Measurements from ENCODE around the gene KLHL40. TPM values are rescaled to one million over a fixed set of nuclear protein-coding genes. Genes with fewer than 3 reads are reported as not detected.

The KLHL40 gene
- total and polyA plus RNA-seq, 10 of the 15 experiments (the other 5 are each of a cell fraction or from before 2014, with no cell fraction given), result not detected

- H3K79me2 ChIP-seq (ENCODE audit: control insufficient read depth, insufficient read depth, low read length), result no peaks in the 10 kb centered on the region
- BruUV-seq (replicated peaks), result no TSS peak
- no peaks in the 10 kb centered on the region for H3K4me1 ChIP-seq (ENCODE audit: control insufficient read depth, insufficient read depth, low read length)
- H3K9me3 ChIP-seq (replicated peaks; ENCODE audit: control insufficient read depth, insufficient read depth, low read length), result no peaks in the 10 kb centered on the region
- FAIRE-seq, result no peak
- RAD21 ChIA-PET (ENCODE audit: unreplicated experiment), result no interaction called here
- in situ Hi-C loops (cut with MboI), result no loop called here
- intact Hi-C loops (cut with micrococcal nuclease; ENCODE audit: unreplicated experiment), result no loop called here
- H3K4me2 ChIP-seq (ENCODE audit: control insufficient read depth, insufficient read depth), result no peak overlapping the region
- SMC1A ChIA-PET (ENCODE audit: uncharacterized antibody, unreplicated experiment), result no interaction called here
- CTCF ChIA-PET, result no interaction called here
- no peaks in the 10 kb centered on the region for H3K36me3 ChIP-seq (ENCODE audit: control insufficient read depth in 2 of 2, insufficient read depth in 2 of 2, low read length in 1 of 2)
- H3K27me3 ChIP-seq (replicated peaks in 1 of 2; ENCODE audit: control insufficient read depth in 2 of 2, insufficient read depth in 2 of 2, low read length in 1 of 2), result no peaks in the 10 kb centered on the region
- no peak overlapping the region for H3K9ac ChIP-seq (ENCODE audit: control insufficient read depth, insufficient read depth, low read length)
- H3K27ac ChIP-seq (ENCODE audit: control insufficient read depth, insufficient read depth), result no peak overlapping the region
- DNase-seq (ENCODE audit: low read depth, low spot score), result no peak
- H4K20me1 ChIP-seq (ENCODE audit: control insufficient read depth, insufficient read depth), result no peaks in the 10 kb centered on the region
- H3K4me3 ChIP-seq, result no peak overlapping the region
- ATAC-seq, result no peak
- POLR2A ChIA-PET, result no interaction called here
- WGBS (ENCODE audit: insufficient coverage, insufficient replicate concordance, low lambda C conversion rate, missing lambda C conversion rate), result 19% methylated on average over 10 of the region's 10 CpGs
- TF ChIP-seq RB1 (IDR thresholded peaks at IDR 0.05; ENCODE audit: borderline replicate concordance), result no peak
- no peak for TF ChIP-seq SREBF2 (IDR thresholded peaks at IDR 0.05; ENCODE audit: low read length)
- TF ChIP-seq EGR1 (IDR thresholded peaks at IDR 0.05; ENCODE audit: borderline replicate concordance in 1 of 2, low read depth in 2 of 2, low read length in 2 of 2), result no peak
- TF ChIP-seq HDAC6 (IDR thresholded peaks at IDR 0.05; ENCODE audit: unreplicated experiment), result no peak
- no peak for TF ChIP-seq ATF3 (IDR thresholded peaks at IDR 0.05; ENCODE audit: borderline replicate concordance, extremely low read depth, low read depth, low read length)
- TF ChIP-seq ZNF217 (IDR thresholded peaks at IDR 0.05), result no peak
- TF ChIP-seq CEBPB (IDR thresholded peaks at IDR 0.05; ENCODE audit: borderline replicate concordance in 1 of 2, low read depth in 2 of 2, low read length in 2 of 2), result no peak
- TF ChIP-seq PKNOX1 (IDR thresholded peaks at IDR 0.05), result no peak
- TF ChIP-seq REST (IDR thresholded peaks at IDR 0.05; ENCODE audit: low read depth, low read length), result no peak
- TF ChIP-seq MYB (IDR thresholded peaks at IDR 0.05; ENCODE audit: borderline replicate concordance, low read depth, low read length), result no peak
- no peak for TF ChIP-seq BRCA1 (IDR thresholded peaks at IDR 0.05; ENCODE audit: low read depth, low read length)
- no peak for TF ChIP-seq ATF2 (IDR thresholded peaks at IDR 0.05; ENCODE audit: low read length)
- no peak for TF ChIP-seq HCFC1 (IDR thresholded peaks at IDR 0.05; ENCODE audit: low read length)
- no peak for TF ChIP-seq RBBP5 (conservative IDR thresholded peaks at IDR 0.05)
- no peak for TF ChIP-seq ZBED1 (IDR thresholded peaks at IDR 0.05; ENCODE audit: borderline replicate concordance)
- H2AFZ ChIP-seq (ENCODE audit: control insufficient read depth, low read depth, low read length), result no peak overlapping the region
Measured at GRCh38 chr3:42690766-42691680, 5.7 kb downstream of the KLHL40 start.
